GM19238 (cell line): ENCODE data around the gene KRT14.
"Not testable (repeated sequence)": the region's sequence is repeated elsewhere in the genome, so short reads cannot be mapped to it uniquely, and the experiment has no call there.

Experiments
- DNase-seq: peaks from one replicate; pipeline ENCODE4 v3.0.0; 2011; ENCODE audit warnings: low spot score; ENCODE audit not compliant: insufficient read length

Gene KRT14

DNA sequence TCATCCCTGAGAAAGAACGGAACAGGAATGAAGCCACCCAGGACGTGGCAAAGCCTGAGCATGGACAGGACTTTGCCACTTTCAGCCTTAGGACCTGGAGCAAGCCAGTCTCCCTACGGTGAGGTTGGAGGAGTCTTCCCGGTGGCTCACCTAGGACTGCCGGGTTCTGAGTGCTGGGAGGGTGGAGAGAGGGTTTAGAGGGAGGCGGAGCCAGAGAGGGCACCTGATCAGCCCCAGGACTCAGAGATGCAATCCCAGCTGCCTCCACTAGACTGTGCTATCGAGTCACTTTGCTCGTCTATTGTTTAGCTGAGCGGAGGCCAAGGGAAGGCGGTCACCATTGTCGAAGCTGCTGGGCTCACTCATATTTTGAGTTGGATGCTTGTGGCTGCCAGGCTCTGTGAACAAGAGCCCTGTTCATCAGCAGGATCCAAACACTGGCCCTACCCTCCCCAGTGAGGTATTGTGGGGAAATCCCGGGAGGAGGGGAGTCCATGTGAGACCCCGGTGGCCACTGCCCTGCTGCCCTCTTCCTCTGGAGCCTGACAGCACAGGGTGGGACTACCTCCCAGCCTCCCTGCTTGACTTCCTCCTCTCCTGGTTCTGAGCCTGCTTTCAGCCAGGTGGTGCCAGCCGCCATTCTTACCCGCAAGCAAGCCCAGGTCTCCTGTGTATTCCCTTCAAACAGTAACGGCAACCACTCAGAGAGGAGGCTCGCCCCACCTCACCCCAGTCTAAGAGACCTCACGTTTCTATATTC lies 7.0 kb downstream of the KRT14 start:
- peak; percentile 81 for DNase-seq

DNA sequence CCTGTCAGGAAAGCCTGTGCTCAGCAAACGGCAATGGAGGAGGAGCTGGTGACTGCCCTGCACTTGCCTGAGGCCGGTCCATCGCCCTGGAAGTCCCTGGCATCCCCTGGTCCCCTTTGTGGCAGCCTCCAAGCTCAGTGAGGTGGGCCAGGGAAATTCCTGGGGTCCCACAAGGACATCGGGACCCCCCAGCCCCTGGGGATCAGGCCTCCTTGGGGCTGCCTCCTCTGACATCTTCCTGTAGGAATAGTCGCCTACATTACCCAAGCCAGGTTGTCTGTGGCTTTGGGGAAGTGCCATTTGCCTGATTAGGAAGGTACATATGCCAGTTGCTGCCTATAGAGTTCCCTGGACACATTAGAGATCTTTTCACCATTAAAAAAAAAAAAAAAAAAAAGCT lies 7.7 kb downstream of the KRT14 start:
- no peak for DNase-seq

GRCh38 chr17:41578538-41578937 lies 8.2 kb downstream of the KRT14 start:
- no peak for DNase-seq

GRCh38 chr17:41576740-41577139 lies 10.0 kb downstream of the KRT14 start:
- not testable (repeated sequence) for DNase-seq

DNA sequence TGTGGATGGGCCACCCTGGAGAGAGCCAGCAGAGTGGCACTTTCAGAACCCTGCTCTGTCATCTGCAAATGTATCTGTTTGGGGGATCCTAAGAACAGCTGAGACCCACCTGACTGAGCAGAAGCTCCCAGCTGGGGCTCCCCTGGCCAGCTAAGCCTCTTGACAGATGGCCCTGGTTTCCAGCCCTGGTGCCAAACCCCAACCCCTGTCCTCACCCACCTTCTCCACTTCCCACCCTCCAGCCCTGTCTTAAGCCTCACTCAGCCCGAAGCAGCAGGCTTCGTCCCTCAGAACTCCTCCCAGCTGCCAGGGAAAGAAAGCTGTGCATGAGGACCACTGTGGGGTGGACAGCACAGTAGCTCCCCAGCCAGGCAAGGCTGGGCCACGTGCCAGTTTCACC lies 11.4 kb downstream of the KRT14 start:
- DNase-seq = no peak

GRCh38 chr17:41571561-41572434 lies 14.9 kb downstream of the KRT14 start, which contains the start of gene KRT9:
Gene KRT9, minus strand, starts transcription at chr17:41572059. Its CDS starts 67 bp downstream, at chr17:41571992.
- no peak for DNase-seq

- DNase-seq = no peak
Observed at GRCh38 chr17:41567317-41567716, 19.4 kb downstream of the KRT14 start.

DNA sequence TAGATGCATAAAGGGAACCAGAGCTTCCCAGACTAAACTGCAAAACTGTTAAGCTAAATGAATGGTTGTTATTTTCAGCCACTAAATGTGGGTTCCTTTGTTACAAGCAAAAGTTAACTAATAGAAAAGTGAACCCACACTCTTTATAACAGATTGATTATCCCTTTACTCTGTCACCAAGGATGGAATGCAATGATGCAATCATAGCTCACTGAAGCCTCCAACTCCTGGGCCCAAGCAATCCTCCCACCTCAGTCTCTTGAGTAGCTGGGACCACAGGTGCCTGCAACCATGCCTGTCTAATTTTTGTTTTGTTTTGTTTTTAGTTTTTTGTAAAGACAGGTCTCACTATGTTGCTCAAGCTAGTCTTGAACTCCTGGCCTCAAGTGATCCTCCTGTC lies 21.4 kb downstream of the KRT14 start:
- no peak for DNase-seq

GRCh38 chr17:41563607-41564170 lies 23.0 kb downstream of the KRT14 start:
- no peak for DNase-seq

DNA sequence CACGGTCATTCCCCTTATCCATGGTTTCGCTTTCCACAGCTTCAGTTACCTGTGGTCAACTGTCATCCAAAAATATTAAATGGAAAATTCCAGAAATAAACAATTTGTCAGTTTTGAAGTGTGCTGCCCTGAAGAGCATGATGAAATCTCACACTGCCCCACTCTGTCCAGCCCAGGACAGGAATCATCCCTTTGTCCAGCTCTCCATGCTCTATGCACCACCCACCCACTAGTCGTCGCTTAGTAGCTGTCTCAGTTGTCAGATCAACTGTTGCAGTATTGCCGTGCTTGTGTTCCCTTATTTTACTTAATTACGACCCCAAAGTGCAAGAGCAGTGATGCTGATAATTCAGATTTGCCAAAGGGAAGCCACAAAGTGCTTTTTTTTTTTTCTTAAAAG lies 25.1 kb downstream of the KRT14 start:
- no peak for DNase-seq

GRCh38 chr17:41559548-41559947 lies 27.1 kb downstream of the KRT14 start:
- DNase-seq = no peak

DNA sequence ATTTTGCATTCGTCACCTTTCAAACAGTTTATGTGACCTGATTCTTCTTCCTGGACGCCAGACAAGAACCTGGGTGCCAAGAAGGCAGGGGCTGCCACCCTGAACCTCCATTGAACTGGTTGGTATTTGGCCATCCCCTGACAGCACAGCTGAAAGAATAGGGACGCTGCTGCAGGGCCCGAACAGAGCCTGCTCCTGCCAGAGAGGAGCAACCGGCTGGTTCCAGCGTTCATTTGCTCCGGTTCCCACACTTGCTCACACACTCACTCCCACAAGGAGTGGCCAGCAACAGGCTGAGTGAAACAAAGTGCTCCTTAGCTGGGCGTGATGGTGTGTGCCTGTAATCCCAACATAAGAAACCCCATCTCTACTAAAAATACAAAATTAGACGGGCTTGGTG lies 29.8 kb downstream of the KRT14 start:
- no peak for DNase-seq

GRCh38 chr17:41556306-41556705 lies 30.4 kb downstream of the KRT14 start:
- DNase-seq = no peak

GRCh38 chr17:41555105-41555887 lies 31.4 kb downstream of the KRT14 start:
- DNase-seq = no peak

- DNase-seq = no peak
Observed at GRCh38 chr17:41553987-41554680, 32.6 kb downstream of the KRT14 start.

GRCh38 chr17:41553176-41553575 lies 33.5 kb downstream of the KRT14 start:
- no peak for DNase-seq

DNA sequence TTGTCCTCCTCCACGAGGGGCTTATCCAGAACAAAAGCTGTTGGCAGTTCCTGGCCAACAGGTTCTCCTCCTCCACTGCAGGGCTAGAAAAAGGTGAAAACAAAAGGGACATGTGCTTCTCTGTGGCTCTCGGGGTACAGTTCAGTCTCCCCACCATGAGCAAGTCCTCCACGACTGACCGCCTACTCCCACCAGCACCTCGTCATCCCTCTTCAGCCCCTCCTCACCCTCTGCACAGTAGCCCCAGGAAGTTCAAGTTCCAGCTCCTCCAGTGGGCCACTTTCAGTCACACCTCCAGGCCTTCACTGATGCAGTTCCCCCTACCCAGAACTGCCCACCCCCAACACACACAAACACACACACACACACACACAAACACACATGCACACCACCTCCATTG lies 34.2 kb downstream of the KRT14 start:
- no peak for DNase-seq

DNA sequence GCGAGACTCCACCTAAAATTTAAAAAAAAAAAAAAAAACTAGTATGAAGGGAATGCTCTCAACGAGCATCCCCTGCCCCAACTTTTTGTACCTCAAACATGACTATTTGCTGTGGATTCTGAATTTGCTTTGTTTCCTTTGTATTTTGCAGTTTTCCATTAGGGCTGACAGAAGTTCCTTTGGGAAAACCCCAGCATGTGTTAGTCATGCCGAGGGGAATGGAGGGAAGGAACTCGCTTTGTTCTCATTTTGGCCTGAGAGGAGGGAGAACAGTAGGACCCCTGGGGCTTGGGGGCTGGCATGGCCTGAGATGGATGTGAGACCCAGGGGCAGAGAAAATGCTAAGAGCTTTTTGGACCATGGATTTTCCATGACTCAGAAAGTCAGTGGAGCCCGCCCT lies 35.3 kb downstream of the KRT14 start:
- no peak for DNase-seq

DNA sequence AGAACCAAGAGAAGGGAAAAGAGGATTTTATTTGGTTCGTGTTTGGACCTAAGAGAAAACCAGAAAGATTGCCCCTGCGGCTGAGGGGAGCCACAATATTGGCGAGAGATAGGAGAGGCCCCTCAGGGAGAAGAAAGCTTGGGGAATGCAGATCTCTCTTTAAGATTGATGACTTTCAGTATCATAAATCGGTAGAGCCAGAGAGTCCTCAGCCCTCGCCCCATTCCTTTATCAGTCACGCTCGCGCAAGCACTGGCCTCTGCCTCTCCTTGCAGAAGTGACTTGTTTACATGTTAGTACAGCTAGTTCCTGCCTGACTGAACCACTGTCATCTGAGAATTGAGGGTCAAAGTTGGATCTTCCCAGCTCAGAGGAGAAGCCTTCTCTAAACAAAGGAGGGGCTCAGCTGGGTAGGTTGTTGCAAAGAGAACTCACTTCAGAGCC lies 37.1 kb downstream of the KRT14 start:
- no peak for DNase-seq

GRCh38 chr17:41548844-41549595 lies 37.7 kb downstream of the KRT14 start:
- DNase-seq = peak; percentile 77
